Measurements from ENCODE around the gene SPDYC. TPM values are rescaled to one million over a fixed set of nuclear protein-coding genes. Genes with fewer than 3 reads are reported as not detected.

SPDYC gene
- total and polyA plus RNA-seq, 2 experiments from 2014 or later = 0.27 TPM; not detected in 1

GRCh38 chr11:65147352-65148075 is 22.5 kb upstream of the SPDYC start:
- H3K9me2 ChIP-seq (ENCODE audit: insufficient read depth) = no peaks in the 10 kb centered on the region
- H3K79me2 ChIP-seq (replicated peaks; ENCODE audit: insufficient read depth) = no peaks in the 10 kb centered on the region
- H3K27me3 Mint-ChIP-seq (ENCODE audit: insufficient read depth, low read depth, poor library complexity) = peaks cover 19% of the 10 kb centered on the region
- H3K9me3 Mint-ChIP-seq = peaks cover 9% of the 10 kb centered on the region; the same call in 1 of the 3 replicates
- no peak for ATAC-seq
- peaks cover 5% of the 10 kb centered on the region; the same call in 1 of the 3 replicates for H3K4me1 Mint-ChIP-seq
- no peaks in the 10 kb centered on the region for H4K20me1 ChIP-seq (replicated peaks; ENCODE audit: insufficient read depth)
- TF ChIP-seq CTCF (conservative IDR thresholded peaks at IDR 0.05; ENCODE audit: low read depth in 2 of 2) = no peak
- TF ChIP-seq JUNB (IDR thresholded peaks at IDR 0.05; ENCODE audit: unreplicated experiment) = no peak
- no peak for TF ChIP-seq NANOG (IDR thresholded peaks at IDR 0.05; ENCODE audit: borderline replicate concordance)
- TF ChIP-seq ZNF114 (CRISPR knock-in tag; IDR thresholded peaks at IDR 0.05) = no peak
- TF ChIP-seq EZH2phosphoT487 (IDR thresholded peaks at IDR 0.05; ENCODE audit: unreplicated experiment) = no peak
- no peak for TF ChIP-seq STAT1 (IDR thresholded peaks at IDR 0.05; ENCODE audit: unreplicated experiment)
- H2AFZ ChIP-seq = no peak overlapping the region
- no peak for DNase-seq (ENCODE audit: low spot score)
- H3K36me3 Mint-ChIP-seq (ENCODE audit: low read depth) = no peaks in the 10 kb centered on the region; the same call in 2 of the 3 replicates
- no peaks in the 10 kb centered on the region for H3K36me3 ChIP-seq (ENCODE audit: insufficient read depth)
- H3K4me3 Mint-ChIP-seq = no peak overlapping the region
- no peak overlapping the region for H3K27ac Mint-ChIP-seq
- no peak overlapping the region for H3K27ac ChIP-seq (ENCODE audit: low read depth)
- no peak overlapping the region for H3K4me3 ChIP-seq
- H3F3A ChIP-seq (replicated peaks; ENCODE audit: low read depth) = no peaks in the 10 kb centered on the region
- H3K4me1 ChIP-seq (ENCODE audit: insufficient read depth) = no peaks in the 10 kb centered on the region
- H3K27me3 ChIP-seq (ENCODE audit: insufficient read depth) = no peaks in the 10 kb centered on the region
- H3K4me2 ChIP-seq = no peak overlapping the region

GRCh38 chr11:65148657-65149056 is 21.4 kb upstream of the SPDYC start:
- Mint-ChIP-seq H3K9me3 (peaks cover 9% of the 10 kb centered on the region; the same call in 1 of the 3 replicates), H3K27ac (no peak overlapping the region), H3K4me3 (no peak overlapping the region), H3K27me3 (ENCODE audit: insufficient read depth, low read depth, poor library complexity) (peaks cover 19% of the 10 kb centered on the region), H3K4me1 (peaks cover 5% of the 10 kb centered on the region; the same call in 1 of the 3 replicates), H3K36me3 (ENCODE audit: low read depth) (no peaks in the 10 kb centered on the region; the same call in 2 of the 3 replicates)
- Histone ChIP-seq H3K9me2 (ENCODE audit: insufficient read depth) (no peaks in the 10 kb centered on the region), H3K4me3 (no peak overlapping the region), H3K36me3 (ENCODE audit: insufficient read depth) (no peaks in the 10 kb centered on the region), H3K79me2 (replicated peaks; ENCODE audit: insufficient read depth) (no peaks in the 10 kb centered on the region), H3K27me3 (ENCODE audit: insufficient read depth) (no peaks in the 10 kb centered on the region), H3K27ac (ENCODE audit: low read depth) (no peak overlapping the region), H2AFZ (no peak overlapping the region; the same call in 1 of the 2 replicates), H3F3A (replicated peaks; ENCODE audit: low read depth) (no peaks in the 10 kb centered on the region), H3K4me2 (no peak overlapping the region), H3K4me1 (ENCODE audit: insufficient read depth) (no peaks in the 10 kb centered on the region), H4K20me1 (replicated peaks; ENCODE audit: insufficient read depth) (no peaks in the 10 kb centered on the region)
- DNase-seq (ENCODE audit: low spot score) (no peak), ATAC-seq (no peak)
- TF ChIP-seq JUNB (IDR thresholded peaks at IDR 0.05; ENCODE audit: unreplicated experiment) (no peak), ZNF114 (CRISPR knock-in tag; IDR thresholded peaks at IDR 0.05) (no peak), ETS1 (IDR thresholded peaks at IDR 0.05) (no peak), NANOG (IDR thresholded peaks at IDR 0.05; ENCODE audit: borderline replicate concordance) (no peak), ZNF331 (CRISPR knock-in tag; IDR thresholded peaks at IDR 0.05; ENCODE audit: low read depth) (no peak), ZNF462 (CRISPR knock-in tag; IDR thresholded peaks at IDR 0.05) (no peak)
